Mucosa of stomach (tissue), 1 donor: ENCODE measurements around the gene XAB2.
"Not testable (repeated sequence)": the region's sequence is repeated elsewhere in the genome, so short reads cannot be mapped to it uniquely, and the experiment has no call there.

Experiments used
- H3K27me3 ChIP-seq: one replicate; pipeline ENCODE4 v1.7.0; 2013; ENCODE audit warnings: mild to moderate bottlenecking, low read length; ENCODE audit not compliant: control insufficient read depth, insufficient read depth
- H3K36me3 ChIP-seq: one replicate; pipeline ENCODE4 v1.7.0; 2013; ENCODE audit warnings: low read length; ENCODE audit not compliant: control insufficient read depth, insufficient read depth
- H3K4me1 ChIP-seq: one replicate; pipeline ENCODE4 v1.7.0; 2013; ENCODE audit warnings: mild to moderate bottlenecking, low read length; ENCODE audit not compliant: control insufficient read depth, insufficient read depth
- H3K4me3 ChIP-seq: one replicate; pipeline ENCODE4 v1.7.0; 2013; ENCODE audit warnings: low read length
- H3K9ac ChIP-seq: one replicate; pipeline ENCODE4 v1.7.0; 2013; ENCODE audit warnings: mild to moderate bottlenecking, low read length, moderate library complexity
- H3K9me3 ChIP-seq: one replicate; pipeline ENCODE4 v1.7.0; 2013; ENCODE audit warnings: mild to moderate bottlenecking, low read length, moderate library complexity; ENCODE audit not compliant: control insufficient read depth
- donor health status: Pancreatic carcinoma.

Gene XAB2

GRCh38 chr19:7645656-7646425 lies 16.5 kb upstream of the XAB2 start:
- Histone ChIP-seq H3K36me3 (no peaks in the 10 kb centered on the region), H3K4me3 (no peak overlapping the region), H3K27me3 (no peaks in the 10 kb centered on the region), H3K9me3 (no peaks in the 10 kb centered on the region), H3K9ac (no peak overlapping the region), H3K4me1 (no peaks in the 10 kb centered on the region)

DNA sequence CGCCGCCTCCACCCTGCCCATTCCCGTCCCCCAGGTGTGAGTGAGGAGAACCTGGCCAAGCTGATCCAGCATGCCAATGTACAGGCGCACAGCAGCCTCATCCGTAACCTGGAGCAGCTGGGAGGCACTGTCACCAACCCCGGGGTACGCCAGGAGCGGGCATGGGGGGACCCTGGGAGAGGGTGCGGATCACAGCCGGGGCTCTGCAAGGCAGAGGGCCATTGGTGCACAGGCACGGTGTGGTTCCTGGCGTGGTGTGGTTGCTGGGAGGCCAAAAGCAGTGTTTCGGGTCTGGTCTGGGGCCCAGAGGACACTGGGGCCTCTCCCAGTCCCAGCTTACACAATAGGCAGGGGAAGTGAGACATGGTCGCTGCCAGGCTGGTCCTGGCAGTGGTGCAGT lies 15.8 kb upstream of the XAB2 start:
- Histone ChIP-seq H3K4me1 (no peaks in the 10 kb centered on the region), H3K27me3 (no peaks in the 10 kb centered on the region), H3K9ac (no peak overlapping the region), H3K4me3 (no peak overlapping the region), H3K36me3 (peaks cover 3% of the 10 kb centered on the region), H3K9me3 (no peaks in the 10 kb centered on the region)

GRCh38 chr19:7644550-7644877 lies 15.2 kb upstream of the XAB2 start:
- H3K9me3 ChIP-seq, result no peaks in the 10 kb centered on the region
- no peaks in the 10 kb centered on the region for H3K27me3 ChIP-seq
- H3K4me3 ChIP-seq, result no peak overlapping the region
- no peaks in the 10 kb centered on the region for H3K4me1 ChIP-seq
- H3K9ac ChIP-seq, result no peak overlapping the region
- peaks cover 10% of the 10 kb centered on the region for H3K36me3 ChIP-seq

DNA sequence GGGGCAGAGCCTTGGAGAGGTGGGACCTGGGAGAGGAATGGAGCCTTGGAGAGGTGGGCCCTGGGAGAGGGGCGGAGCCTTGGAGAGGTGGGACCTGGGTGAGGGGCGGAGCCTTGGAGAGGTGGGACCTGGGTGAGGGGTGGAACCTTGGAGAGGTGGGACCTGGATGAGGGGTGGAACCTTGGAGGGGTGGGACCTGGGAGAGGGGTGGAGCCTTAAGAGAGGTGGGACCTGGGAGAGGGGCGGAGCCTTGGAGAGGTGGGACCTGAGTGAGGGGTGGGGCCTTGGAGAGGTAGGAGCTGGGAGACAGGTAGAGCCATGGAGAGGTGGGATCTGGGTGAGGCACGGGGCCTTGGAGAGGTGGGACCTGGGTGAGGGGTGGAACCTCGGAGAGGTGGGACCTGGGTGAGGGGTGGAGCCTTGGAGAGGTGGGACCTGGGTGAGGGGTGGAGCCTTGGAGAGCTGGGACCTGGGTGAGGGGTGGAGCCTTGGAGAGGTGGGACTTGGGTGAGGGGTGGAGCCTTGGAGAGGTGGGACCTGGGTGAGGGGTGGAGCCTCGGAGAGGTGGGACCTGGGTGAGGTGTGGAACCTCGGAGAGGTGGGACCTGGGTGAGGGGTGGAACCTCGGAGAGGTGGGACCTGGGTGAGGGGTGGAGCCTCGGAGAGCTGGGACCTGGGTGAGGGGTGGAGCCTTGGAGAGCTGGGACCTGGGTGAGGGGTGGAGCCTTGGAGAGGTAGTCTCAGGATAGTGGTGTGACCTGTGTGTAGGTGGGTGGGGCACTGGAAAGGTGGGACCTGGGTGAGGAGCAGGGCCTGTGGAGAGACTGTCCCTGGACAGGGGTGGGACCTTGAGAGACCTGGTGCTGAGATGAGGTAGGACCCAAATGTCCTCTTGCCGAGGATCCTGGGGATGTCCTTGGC lies 14.5 kb upstream of the XAB2 start:
- H3K4me3 ChIP-seq, H3K4me1 ChIP-seq, H3K9me3 ChIP-seq, H3K9ac ChIP-seq, H3K27me3 ChIP-seq: not testable (repeated sequence)
- peaks cover 11% of the 10 kb centered on the region for H3K36me3 ChIP-seq

- H3K9me3 ChIP-seq, result no peaks in the 10 kb centered on the region
- H3K36me3 ChIP-seq, result peaks cover 11% of the 10 kb centered on the region
- no peaks in the 10 kb centered on the region for H3K27me3 ChIP-seq
- H3K4me1 ChIP-seq, result peaks cover under 1% of the 10 kb centered on the region
- no peak overlapping the region for H3K9ac ChIP-seq
- H3K4me3 ChIP-seq, result no peak overlapping the region
Measured at GRCh38 chr19:7643031-7643415, 13.7 kb upstream of the XAB2 start.

DNA sequence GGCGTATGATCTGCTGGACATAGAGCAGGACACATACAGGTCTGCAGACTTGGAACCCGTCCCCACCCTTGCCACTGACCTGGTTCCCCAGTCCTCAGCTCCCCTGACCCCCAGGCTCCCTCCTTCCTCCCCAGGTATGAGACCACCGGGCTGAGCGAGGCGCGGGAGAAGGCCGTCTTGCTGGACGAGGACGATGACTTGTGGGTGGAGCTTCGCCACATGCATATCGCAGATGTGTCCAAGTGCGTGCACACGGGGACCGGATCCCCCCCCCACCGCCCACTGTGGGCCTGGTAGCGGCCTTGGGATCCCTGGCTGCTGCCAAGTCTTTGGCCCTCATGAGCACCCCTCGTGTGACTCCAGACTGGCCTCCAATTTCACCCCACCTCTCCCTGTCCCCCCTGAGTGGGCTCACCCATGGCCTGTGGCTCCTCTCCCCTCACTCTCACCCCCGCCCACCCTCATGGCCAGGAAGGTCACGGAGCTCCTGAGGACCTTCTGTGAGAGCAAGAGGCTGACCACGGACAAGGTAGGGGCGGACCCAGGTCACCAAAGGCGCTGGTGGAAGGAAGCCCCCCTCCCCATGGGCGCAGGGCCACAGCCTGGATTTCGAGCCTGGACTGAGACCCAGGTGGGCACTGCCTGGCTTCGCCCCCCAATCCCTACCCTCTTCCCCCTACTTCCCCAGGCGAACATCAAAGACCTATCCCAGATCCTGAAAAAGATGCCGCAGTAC lies 13.1 kb upstream of the XAB2 start:
- no peak overlapping the region for H3K4me3 ChIP-seq
- H3K36me3 ChIP-seq, result peaks cover 11% of the 10 kb centered on the region
- no peaks in the 10 kb centered on the region for H3K9me3 ChIP-seq
- H3K4me1 ChIP-seq, result peaks cover 6% of the 10 kb centered on the region
- H3K27me3 ChIP-seq, result no peaks in the 10 kb centered on the region
- no peak overlapping the region for H3K9ac ChIP-seq

- Histone ChIP-seq H3K4me3 (no peak overlapping the region), H3K9me3 (no peaks in the 10 kb centered on the region), H3K27me3 (no peaks in the 10 kb centered on the region), H3K36me3 (peaks cover 11% of the 10 kb centered on the region), H3K9ac (no peak overlapping the region), H3K4me1 (peaks cover 8% of the 10 kb centered on the region)
Measured at GRCh38 chr19:7641290-7642276, 12.2 kb upstream of the XAB2 start.

GRCh38 chr19:7640803-7641202 lies 11.5 kb upstream of the XAB2 start:
- no peaks in the 10 kb centered on the region for H3K27me3 ChIP-seq
- peaks cover 8% of the 10 kb centered on the region for H3K4me1 ChIP-seq
- peaks cover 11% of the 10 kb centered on the region for H3K36me3 ChIP-seq
- H3K4me3 ChIP-seq, result no peak overlapping the region
- H3K9me3 ChIP-seq, result no peaks in the 10 kb centered on the region
- H3K9ac ChIP-seq, result no peak overlapping the region

GRCh38 chr19:7639863-7640348 lies 10.6 kb upstream of the XAB2 start:
- Histone ChIP-seq H3K9me3 (no peaks in the 10 kb centered on the region), H3K4me1 (peaks cover 8% of the 10 kb centered on the region), H3K4me3 (no peak overlapping the region), H3K9ac (no peak overlapping the region), H3K36me3 (peaks cover 11% of the 10 kb centered on the region), H3K27me3 (no peaks in the 10 kb centered on the region)

DNA sequence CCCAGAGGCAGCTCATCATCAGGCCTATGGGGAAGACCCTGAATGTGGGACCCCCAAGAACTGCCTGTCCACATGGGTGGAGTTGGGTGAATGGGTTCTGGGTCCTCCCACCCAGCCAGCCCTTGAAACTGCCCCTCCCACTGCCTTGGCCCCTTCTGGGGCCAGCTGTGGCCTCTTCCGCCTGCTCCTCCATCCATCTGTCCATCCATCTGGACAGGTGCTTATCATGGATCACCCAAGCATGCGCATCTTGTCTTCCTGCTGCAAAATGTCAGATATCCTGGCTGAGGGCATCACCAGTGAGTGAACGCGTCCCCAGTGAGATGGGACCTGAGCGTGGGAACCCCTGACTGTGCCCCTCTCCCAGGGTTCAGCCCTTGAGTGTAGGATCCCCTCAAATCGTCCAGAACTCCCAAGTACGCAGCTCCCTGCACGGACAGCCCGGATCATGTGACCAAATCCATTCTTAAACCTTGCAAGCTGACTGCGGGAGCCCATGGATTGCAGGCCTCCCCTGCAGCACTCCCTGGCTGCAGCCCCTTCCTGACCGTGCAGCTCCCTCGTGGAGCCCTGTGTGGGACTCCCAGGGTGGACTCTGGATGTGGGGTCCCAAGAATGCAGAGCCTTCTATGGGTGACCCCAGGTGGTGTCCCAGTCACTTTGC lies 9.6 kb upstream of the XAB2 start:
- Histone ChIP-seq H3K27me3 (no peaks in the 10 kb centered on the region), H3K36me3 (peaks cover 11% of the 10 kb centered on the region), H3K9me3 (no peaks in the 10 kb centered on the region), H3K4me3 (no peak overlapping the region), H3K9ac (no peak overlapping the region), H3K4me1 (peaks cover 8% of the 10 kb centered on the region)
